LNCAP (cell line): ENCODE data around the gene HBS1L.

Source experiments
- TF ChIP-seq, protein P1 (sequence below): fragments of 450-650 bp; IDR thresholded peaks from 2 replicates; pipeline ENCODE4 v1.5.1; 2017; ENCODE audit warnings: mild to moderate bottlenecking

HBS1L gene

DNA sequence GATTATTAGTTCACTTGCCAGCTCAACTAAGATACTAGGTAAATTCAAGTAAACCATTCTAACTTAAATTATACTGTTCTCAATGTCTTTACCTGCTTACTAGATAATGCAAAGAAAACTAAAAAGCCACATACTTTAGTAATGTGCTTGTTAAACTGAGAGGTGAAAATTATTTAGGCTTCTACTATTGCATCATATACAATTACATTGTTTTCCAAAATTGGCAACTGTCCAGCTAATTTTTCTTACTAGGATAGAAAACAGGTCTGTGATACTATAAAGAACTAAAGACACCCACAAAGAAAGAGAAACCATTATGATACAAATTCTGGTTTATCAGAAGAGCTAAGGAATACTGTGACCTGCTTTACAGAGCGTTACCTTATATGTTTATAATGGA is 59.1 kb downstream of the HBS1L start:
- TF ChIP-seq, protein P1, sequence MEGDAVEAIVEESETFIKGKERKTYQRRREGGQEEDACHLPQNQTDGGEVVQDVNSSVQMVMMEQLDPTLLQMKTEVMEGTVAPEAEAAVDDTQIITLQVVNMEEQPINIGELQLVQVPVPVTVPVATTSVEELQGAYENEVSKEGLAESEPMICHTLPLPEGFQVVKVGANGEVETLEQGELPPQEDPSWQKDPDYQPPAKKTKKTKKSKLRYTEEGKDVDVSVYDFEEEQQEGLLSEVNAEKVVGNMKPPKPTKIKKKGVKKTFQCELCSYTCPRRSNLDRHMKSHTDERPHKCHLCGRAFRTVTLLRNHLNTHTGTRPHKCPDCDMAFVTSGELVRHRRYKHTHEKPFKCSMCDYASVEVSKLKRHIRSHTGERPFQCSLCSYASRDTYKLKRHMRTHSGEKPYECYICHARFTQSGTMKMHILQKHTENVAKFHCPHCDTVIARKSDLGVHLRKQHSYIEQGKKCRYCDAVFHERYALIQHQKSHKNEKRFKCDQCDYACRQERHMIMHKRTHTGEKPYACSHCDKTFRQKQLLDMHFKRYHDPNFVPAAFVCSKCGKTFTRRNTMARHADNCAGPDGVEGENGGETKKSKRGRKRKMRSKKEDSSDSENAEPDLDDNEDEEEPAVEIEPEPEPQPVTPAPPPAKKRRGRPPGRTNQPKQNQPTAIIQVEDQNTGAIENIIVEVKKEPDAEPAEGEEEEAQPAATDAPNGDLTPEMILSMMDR: no peak

DNA sequence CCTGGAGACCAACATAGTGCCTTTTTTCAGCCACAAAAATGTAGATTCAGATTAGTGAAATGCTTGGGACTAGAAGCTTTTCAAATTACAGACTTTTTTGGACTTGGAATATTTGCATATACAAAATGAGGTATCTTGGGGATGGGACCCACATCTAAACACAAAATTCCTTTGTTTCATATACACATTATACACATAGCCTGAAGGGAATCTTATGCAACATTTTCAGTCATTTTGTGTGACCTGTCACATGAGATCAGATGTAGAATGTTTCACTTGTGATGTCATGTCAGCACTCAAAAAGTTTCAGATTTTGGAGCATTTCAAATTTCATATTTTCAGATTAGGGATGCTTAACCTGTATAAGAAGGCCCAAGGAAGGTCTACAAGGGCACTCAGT is 60.2 kb downstream of the HBS1L start:
- TF ChIP-seq, protein P1: no peak

DNA sequence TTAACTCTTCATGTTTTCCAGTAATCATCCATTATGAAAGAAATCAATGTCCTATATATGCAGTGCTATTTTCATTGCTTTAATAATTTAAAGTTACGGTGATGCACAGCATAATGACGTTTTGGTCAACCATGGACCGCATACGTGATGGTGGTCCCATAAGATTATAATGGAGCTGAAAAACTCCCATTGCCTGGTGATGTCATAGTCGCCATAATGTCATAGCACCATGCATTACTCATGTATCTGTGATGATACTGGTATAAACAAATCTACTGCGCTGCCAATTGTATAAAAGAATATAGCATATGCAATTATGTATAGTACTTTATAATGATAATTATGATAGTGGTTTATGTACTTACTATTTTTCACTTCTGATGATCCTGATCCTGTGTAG is 62.5 kb downstream of the HBS1L start:
- TF ChIP-seq, protein P1: no peak

DNA sequence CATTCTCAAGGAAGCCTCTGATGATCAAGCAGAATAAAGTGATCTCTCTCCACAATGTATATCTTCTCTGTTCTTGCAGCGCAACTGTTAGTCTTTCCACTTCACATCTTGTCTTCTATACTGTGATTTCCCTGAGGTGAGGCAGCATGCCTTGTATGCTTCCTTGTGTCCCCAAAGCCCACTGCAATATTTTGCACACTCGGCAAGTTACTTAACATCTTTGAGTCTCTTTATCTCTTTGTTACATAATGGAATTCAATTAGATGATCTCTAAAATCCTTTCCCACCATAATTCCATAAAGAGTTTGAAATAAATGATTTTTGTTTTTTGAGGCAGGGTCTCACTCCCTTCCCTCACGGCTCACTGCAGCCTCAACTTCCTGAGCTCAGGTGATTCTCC is 64.4 kb downstream of the HBS1L start:
- TF ChIP-seq, protein P1: no peak

DNA sequence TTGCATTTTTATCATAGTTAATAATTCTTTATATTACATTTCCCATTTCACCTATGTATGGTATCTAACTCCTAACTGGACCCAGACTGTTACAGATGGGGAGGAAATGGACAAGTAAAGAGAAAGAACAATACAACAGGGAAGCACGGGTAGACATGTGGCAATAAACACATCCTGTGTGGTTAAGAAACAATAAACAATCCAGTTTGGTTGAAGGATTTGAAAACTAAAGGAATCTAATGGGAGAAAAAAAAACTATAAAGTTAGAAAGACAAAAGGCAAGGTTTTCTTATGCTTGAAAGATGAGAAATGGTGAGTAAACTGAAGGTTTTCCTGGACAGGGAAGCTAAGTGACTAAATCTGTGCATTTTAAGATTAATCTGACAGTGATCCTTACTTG is 69.8 kb downstream of the HBS1L start:
- TF ChIP-seq, protein P1: no peak

DNA sequence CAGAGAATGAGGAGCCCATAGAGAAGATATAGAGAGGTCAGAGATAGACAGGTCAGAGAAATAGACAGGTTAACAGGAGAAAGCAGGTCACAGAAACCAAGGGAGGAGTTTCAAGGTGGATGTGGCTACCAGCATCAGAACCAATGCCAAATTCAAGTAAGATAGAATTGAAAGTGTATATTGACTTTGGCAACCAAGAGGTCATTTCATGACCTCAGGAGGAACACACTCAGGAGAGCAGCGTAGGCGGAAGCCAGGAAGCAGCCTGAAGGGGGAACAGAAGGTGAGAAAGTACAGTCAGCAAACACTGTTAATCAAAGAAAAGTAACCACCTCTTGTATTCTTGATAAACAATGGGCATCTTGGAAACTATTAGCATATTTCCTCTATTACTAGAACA is 70.8 kb downstream of the HBS1L start:
- TF ChIP-seq, protein P1: no peak

DNA sequence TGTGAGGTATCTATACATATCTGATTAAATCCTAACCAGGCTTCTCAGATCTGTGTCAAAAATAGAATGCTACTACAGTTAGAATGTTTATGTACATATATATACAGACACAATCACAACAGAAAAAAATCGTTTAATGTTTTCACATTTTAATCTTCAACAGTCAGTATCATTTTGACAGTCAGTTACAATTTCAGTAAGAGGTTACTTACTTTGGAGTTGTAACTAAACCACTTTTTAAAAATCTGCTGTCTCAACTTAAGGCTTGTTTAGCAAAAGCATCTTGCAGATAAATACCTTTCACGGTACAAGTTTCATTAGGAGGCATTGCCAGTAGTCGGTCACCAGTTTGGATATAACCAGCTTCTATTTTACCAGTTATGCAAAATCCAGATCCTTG is 72.5 kb downstream of the HBS1L start:
- TF ChIP-seq, protein P1: no peak

DNA sequence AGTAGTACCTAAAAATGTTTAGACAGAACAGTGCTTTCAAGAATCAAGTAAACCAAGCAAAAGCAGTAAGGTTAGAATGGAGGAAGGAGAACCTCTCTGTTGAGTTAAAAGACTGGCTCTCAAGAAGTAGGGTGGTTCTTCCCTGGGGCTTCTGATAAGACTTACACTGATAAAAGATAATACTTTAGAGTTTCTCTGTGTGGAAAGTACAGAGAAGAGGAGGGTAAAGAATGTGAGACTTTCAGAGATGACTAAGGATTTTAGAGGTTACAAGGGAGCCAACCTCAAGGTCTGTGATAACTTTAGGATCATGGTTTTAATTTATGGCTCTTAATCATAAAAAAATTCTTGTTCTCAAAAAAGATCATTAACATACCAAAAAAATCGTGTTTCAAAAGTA is 73.8 kb downstream of the HBS1L start:
- TF ChIP-seq, protein P1: no peak
